Left hindlimb (tissue), 1 donor: ENCODE data around the gene SLC7A10.
"Not testable (repeated sequence)": the region's sequence is repeated elsewhere in the genome, so short reads cannot be mapped to it uniquely, and the experiment has no call there.

ENCODE experiments used
- DNase-seq: peaks from one replicate; pipeline ENCODE4 v3.0.0-alpha.2; 2018

The SLC7A10 gene

DNA sequence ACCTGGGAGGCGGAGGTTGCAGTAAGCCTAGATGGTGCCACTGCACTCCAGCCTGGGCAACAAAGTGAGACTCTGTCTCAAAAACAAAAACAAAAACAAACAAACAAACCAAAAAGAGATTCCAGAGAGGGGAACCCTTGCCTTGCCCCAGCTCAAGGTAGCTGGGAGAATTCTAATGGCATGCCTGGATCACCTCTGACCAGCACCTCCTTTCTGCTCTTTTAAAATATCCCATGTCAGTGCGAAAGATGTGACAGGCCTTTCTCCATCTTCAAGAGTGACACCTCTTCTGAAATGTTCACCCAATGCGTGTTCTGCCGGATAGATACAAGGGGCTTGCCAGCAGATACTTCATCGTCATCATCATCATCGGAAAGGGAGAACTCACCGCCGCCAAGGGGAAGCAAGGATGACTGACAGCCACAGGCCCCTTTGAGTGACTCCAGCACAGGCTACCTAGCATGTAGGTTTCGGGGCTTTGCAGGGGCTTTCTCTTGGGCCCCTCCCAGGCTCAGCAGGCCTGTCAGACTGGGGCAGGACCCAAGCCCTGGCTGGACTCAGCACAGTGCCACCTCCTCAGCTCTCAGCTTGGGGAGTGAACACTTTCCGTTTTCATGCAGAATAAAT is 50.4 kb downstream of the SLC7A10 start:
- no peak for DNase-seq

DNA sequence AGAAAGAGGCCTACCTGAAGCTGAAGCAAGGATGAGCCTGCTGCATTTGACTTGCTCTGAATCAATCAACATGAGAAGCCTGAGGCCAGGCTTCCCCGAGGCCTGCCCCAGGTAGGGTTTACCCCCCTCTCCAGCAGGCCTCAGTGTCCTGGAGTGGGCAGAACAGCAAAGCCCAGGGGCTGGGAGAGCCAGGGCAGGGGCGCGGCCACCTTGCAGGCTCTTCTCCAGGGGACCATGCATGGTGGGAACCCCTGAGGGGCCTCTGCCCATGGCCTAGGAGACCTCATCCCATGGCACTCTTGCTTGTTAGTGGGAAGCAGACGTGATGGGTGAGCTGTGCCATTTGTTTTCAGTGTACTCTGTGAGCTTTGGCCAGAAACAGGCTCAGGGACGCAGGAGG is 51.5 kb downstream of the SLC7A10 start:
- DNase-seq: no peak

DNA sequence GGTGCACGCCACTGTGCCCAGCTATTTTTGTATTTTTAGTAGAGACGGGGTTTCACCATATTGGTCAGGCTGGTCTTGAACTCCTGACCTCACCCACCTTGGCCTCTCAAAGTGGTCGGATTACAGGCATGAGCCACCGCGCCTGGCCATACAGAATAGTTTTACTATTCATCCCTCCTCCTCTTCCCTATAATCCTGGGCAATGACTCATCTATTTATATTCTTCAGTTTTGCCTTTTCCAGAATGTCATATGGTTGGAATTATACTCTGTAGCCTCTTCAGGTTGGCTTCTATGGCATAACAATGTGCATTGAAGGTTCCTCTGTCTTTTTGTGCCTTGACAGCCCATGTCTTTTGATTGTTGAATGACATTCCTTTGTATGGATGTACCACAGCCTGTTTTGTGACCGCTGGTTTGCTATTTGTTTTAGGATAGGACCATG is 53.7 kb downstream of the SLC7A10 start:
- DNase-seq: no peak

DNA sequence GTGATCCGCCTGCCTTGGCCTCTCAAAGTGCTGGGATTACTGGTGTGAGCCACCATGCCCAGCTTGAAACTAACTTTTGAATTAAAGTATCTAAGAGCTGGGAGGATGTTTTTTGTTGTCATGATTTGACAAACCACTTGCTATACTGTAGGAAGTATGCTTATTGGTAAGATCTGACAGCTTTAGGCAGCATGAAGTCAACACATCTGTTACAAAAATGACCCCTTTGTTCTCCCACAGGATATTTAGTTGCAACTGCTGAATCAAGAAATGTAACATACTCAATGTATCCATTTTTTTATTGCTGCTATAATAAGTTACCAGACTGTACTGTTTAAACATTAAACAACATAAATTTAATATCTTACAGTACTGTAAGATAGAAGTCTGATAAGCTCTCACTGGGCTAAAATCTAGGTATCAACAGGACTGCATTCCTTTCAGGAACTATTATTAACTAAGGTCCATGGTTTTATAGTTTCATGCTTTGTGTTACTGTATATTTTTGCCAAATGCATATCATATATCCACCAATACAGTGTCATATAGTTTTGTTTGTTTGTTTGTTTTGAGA is 54.3 kb downstream of the SLC7A10 start:
- no peak for DNase-seq

DNA sequence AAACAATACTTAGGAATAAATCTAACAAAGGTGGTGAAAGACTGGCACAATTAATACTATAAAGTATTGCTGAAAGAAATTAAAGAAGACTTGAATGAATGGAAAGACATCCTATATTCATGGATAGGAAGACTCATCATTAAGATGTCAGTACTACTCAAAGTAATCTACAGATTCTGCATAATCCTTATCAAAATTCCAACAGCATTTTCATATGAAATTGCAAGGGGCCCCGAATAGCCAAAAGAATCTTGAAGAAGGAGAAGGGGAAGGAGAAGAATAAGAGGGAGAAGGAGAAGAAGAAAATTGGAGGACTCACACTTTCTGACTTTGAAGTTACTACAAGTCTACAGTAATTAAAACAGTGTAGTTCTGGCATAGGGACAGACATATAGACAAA is 57.1 kb downstream of the SLC7A10 start:
- no peak for DNase-seq

DNA sequence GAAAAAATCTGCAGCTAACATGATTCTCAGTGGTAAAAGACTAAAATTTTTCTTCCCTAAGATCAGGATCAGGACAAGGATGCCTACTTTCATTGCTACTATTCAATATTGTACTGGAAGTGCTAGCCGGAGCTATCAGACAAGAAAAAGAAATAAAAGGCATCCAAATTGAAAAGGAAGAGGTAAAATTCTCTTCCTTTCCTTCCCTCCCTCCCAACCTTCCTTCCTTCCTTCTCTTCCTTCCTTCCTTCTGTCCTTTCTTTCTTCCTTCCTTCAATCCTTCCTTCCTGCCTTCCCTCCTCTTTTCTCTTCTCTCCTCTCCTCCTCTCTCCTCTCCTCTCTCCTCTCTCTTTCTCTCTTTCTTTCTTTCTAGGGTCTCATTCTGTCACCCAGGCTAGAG is 58.2 kb downstream of the SLC7A10 start:
- no peak for DNase-seq

DNA sequence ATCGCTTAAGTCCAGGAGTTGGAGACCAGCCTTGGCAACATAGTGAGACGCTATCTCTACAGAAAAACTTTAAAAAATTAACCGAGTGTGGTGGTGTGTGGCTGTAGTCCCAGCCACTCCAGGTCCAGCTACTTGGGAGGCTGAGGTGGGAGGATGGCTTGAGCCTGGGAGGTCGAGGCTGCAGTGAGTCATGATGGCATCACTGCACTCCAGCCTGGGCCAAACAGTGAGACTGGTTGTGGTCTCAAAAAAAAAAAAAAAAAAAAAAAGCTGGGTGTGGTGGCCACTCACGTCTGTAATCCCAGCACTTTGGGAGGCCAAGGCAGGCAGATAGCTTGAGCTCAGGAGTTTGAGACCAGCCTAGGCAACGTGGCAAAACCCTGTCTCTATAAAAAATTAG is 59.6 kb downstream of the SLC7A10 start:
- not testable (repeated sequence) for DNase-seq

DNA sequence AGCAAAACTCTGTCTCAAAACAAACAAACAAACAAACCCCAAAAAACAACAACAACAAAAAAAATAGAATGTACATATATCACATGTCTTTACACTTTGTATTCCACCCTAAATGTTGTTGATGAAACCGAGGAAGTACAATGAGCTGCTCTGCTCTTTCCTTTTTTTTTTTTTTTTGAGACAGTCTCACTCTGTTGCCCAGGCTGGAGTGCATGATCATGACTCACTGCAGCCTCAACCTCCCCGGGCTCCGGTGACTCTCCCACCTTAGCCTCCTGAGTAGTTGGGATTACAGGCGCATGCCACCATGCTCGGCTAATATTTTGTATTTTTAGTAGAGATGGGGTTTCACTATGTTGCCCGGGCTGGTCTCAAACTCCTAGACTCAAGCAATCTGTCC is 62.2 kb downstream of the SLC7A10 start:
- DNase-seq: no peak

DNA sequence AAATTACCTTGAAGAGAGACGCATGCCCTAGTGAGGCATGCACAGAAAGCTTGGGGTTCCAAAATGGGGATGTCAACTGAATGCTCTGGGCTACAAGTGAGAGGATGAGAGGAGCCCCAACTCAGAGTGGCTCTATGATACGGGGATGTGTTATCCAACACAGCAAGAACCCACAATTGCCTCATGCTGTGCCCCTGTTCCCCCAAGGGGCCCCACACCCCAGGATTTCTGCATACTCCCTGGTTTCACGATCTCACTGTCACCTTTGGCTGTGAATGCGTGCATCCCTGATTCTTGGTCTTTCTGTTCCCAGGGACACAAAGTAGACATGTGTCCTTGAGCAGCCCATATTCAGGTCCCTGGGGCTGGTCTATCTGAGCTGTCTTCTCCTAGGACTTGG is 64.4 kb downstream of the SLC7A10 start:
- DNase-seq: no peak

DNA sequence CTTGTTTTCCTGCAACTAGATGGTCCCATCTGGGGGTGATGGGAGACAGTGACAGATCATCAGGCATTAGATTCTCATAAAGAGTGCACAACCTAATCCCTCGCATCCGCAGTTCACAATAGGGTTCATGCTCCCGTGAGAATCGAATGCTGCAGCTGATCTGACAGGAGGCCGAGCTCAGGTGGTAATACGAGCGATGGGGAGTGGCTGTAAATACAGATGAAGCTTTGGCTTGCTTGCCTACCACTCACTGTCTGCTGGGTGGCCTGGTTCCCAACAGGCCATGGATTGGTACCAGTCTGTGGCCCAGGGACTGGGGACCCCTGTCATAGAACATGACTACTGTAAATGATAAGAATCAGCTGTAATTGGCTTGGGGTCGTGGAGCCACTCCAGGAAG is 65.8 kb downstream of the SLC7A10 start:
- no peak for DNase-seq

DNA sequence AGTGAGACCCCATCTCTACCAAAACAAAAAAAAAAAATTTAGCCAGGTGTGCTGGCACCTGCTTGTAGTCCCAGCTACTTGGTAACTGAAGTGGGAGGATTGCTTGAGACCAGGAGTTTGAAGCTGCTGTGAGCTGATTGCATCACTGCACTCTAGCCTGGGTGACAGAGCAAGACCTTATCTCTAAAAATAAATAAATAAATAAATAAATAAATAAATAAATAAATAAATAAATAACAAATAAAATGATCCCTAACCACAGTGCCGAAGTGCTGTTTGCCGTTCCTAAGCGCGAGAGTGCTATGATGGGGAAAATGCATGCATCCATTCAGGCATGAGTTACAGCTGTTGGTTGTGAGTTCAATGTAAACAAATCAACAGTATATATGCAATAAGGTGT is 66.5 kb downstream of the SLC7A10 start:
- no peak for DNase-seq
